Peyer's patch (tissue), 4 donors: ENCODE results near the gene OR5K2.

Experiments
- POLR2A ChIP-seq, 2 donors: fragments of 450-650 bp; IDR thresholded peaks; one replicate each; pipeline ENCODE4 v1.5.1; 2017; ENCODE audit warnings: antibody characterized with exemption in 2 of 2, mild to moderate bottlenecking in 2 of 2, moderate library complexity in 2 of 2
- TF ChIP-seq, protein P1 (sequence below), 6 experiments: fragments of 450-650 bp in 4 of 6; fragments of 200-600 bp in 2 of 6; sonication (generic) in 1 of 6; IDR thresholded peaks; one replicate each; pipeline ENCODE4 v1.5.1; 2017 to 2019; ENCODE audit warnings: antibody characterized with exemption in 6 of 6, mild to moderate bottlenecking in 3 of 6, moderate library complexity in 1 of 6

DNA sequence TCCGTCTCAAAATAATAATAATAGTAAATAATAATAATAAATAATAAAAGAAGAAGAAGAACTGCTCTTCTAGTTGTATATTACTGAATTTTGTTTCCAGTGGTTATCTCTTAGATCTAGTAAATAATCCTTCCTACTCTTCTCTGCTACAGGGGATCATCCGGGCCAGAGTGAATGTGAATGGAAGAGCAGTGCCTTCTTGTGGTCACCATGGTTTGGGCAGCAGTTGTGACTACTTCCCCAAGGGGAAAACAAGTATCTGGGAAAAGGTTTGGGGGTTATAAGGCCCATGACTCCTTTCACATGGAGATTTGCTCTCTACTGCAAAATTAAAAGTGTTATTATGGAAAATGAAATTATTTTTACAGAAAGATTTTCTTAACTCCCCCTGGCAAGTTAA is 39.9 kb upstream of the OR5K2 start:
- TF ChIP-seq, protein P1, sequence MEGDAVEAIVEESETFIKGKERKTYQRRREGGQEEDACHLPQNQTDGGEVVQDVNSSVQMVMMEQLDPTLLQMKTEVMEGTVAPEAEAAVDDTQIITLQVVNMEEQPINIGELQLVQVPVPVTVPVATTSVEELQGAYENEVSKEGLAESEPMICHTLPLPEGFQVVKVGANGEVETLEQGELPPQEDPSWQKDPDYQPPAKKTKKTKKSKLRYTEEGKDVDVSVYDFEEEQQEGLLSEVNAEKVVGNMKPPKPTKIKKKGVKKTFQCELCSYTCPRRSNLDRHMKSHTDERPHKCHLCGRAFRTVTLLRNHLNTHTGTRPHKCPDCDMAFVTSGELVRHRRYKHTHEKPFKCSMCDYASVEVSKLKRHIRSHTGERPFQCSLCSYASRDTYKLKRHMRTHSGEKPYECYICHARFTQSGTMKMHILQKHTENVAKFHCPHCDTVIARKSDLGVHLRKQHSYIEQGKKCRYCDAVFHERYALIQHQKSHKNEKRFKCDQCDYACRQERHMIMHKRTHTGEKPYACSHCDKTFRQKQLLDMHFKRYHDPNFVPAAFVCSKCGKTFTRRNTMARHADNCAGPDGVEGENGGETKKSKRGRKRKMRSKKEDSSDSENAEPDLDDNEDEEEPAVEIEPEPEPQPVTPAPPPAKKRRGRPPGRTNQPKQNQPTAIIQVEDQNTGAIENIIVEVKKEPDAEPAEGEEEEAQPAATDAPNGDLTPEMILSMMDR (IDR thresholded peaks at IDR 0.05) = no peak
- TF ChIP-seq POLR2A (IDR thresholded peaks at IDR 0.05) = no peak
